HG02870 (cell line): ENCODE results near the gene HOMER3.
"Not testable (repeated sequence)": the region's sequence is repeated elsewhere in the genome, so short reads cannot be mapped to it uniquely, and the experiment has no call there.

ENCODE experiments used
- ATAC-seq: cut with Tn5 transposase; IDR thresholded peaks from one replicate; pipeline ENCODE4 v1.9.1; 2021; ENCODE audit warnings: mild to moderate bottlenecking, moderate library complexity; ENCODE audit not compliant: unreplicated experiment

Gene HOMER3

DNA sequence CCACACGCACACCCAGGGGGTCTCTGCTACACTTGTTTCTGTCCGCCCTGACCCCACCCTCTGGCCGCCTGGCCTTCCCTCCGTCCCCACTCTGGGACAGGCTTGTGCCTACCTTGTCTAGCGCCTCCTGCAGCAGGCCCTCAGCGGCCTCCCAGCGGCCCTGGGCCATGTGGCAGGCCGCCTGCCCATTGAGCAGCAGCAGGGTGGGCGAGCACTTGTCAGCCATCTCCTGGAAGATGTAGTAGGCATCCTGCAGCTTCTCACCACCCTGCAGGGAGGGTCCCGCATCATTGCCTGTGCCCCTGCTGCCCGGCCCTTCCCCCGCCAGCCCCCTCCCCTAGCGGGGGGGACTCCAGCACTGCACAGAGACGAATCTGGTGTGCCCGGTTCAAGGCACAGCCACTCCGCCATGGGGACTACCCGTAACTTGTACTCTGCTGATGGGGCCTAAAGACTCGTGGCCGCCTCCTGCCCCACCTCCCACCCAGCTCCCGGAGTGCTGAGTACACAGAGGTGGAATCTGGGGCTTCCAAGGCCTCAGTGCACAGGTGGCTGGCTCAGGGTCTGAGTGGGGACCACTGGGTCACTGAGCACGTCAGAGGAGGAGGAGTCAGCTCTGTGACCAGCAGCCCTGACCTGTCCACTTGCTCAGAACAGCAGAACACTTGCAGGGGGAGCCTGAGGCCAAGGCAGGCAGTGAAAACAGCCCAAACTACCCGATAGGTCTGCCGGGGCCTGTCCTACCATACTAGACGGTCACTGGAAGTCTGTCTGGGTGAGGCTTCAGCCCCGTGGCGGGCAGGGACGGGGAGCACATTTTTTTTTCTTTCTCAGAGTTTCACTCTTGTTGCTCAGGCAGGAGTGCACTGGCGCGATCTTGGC, 37.6 kb downstream of the HOMER3 start:
- no peak for ATAC-seq

DNA sequence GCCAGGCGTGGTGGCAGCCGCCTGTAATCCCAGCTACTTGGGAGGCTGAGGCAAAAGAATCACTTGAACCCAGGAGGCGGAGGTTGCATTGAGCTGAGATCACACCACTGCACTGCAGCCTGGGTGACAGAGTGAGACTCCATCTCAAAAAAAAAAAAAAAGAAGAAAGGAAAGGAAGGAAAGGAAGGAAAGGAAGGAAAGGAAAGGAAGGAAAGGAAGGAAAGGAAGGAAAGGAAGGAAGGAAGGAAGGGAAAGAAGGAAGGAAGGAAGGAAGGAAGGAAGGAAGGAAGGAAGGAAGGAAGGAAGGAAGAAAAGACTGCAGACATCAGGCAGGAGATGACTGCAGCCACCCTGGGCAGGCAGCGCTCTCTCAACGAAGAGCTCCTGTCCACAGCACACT, 38.5 kb downstream of the HOMER3 start:
- not testable (repeated sequence) for ATAC-seq

DNA sequence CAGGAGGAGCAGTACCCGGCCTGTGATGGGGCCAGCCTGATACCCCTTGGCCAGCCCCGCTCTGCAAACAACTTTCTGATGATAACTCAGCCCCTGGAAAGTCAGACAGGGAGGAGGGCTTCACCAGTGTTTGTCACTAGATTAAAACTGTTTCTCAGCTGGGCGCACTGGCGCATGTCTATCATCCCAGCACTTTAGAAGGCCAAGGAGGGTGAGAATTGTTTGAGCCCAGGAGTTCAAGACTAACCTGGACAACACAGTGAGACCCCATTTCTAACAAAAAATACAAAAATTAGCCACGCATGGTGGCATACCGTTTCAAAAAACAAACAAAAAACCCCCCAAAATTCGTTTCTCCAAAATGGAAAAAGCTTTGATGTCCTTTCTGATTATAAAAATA, 39.5 kb downstream of the HOMER3 start:
- no peak for ATAC-seq

DNA sequence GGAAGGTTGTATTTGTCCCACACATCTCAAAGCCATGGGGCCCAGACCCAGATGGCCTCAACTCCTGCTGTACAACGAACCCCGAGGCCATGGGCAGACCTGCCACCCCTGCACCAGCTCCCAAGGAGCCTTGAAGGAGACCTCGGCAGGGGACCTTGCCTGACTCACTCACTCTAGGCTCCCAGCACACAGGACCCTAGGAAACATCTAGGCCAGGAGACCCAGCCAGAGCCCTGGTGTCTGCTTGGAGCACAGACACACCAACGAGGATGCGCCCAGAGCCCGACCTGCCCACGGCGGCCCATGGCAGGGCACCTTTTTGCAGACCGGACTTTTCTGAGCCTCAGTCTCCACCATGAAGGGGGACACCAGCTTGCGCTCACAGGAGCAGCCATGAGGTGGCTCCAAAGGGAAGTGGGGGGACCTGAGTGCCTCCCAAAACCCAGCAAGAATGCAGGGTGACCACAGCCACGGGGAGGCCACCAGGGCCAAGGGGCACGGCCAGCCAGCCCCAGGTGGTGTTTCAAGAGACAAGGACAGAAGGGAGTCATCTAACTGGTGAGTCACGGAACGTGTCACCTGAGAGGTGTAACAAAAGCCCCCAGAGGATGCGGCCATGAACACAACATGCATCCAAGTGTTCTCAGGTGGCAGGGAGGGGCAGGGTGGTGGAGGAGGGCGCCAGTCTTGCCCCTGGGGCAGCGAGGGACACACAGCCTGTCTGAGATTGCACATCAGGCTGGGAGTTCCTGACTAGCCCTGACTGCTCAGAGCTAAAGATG, 40.1 kb downstream of the HOMER3 start:
- ATAC-seq = no peak

DNA sequence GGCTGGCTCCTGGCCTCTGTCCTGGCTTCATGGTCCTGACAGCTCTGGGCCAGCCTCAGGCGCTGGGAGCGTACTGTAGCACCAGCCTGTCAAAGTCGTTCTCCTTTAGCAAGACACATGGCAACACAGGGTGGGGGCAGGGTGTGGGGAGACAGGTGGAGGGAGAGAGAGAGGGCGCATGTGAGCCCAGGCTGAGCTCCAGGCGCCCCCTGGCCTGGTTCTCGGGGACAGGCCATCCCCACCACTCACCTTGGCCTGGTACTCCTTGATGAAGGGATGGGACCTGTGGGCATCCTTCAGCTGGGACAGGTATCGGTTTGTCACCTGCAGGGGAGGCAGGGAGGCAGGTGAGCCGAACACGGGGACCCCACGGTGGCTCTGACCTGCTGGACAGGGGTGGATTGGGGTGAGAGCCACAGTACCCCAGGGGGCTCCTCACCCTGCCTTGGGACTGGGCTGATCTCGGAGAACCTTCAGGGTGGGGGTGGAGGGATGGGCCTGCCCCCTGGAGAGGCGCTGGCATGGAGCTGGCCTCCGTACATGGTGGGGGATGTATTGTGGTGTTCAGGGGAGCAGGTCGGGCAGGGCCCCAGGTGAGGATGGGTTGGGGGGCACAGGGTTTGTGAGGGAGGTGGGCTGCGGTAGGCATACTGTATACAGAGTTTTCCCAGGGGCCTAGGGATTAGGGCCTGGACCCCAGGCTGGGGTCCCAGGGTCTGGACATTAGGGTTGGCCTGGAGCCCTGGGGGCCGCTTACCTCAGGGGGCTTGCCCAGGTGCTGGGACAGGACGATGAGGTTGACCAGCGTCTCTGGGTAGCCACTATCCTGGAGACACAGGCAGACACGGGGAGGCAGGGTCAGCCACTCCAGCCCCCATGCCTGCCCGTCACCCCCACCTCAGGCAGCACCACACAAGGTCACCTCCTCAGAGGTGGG, 41.1 kb downstream of the HOMER3 start:
- ATAC-seq = no peak

DNA sequence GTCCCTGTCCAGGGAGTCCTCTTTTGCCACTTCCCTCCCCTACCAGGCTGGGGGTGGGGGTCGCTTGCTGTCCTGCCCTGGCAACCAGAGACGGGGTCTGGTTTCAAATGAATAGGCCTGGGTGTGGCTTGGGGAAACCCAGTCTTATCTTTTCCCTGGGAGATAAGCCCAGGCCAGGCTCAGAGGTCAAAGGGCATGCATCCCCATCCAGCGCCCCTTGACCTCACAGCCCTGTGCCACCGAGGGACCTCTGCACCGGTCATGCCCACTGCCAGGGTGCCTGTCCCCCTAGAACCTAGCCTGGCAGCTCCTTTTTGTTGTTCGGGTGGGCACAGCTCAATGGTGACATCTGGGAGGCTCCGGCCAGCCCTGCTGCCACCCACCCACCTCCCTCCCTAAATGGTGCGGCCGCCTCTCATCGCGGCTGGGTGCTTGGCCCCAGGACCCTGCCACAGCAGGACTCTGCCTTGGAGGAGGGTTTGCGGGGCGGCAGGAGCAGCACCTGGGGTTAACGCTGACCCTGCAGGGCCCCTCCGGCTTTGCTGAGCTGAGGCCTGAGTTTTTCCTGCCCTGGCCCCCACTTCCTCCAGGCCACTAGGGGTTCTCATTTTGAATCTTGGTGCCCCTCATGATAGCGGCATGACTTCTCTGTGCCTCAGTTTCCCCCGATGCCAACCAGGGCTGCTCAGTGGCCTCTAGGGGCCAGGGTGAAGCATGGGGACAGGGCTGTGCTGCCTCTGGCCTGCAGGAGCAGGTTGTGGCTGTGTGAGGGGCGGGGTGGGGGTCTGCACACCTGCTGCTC, 42.2 kb downstream of the HOMER3 start:
- no peak for ATAC-seq

DNA sequence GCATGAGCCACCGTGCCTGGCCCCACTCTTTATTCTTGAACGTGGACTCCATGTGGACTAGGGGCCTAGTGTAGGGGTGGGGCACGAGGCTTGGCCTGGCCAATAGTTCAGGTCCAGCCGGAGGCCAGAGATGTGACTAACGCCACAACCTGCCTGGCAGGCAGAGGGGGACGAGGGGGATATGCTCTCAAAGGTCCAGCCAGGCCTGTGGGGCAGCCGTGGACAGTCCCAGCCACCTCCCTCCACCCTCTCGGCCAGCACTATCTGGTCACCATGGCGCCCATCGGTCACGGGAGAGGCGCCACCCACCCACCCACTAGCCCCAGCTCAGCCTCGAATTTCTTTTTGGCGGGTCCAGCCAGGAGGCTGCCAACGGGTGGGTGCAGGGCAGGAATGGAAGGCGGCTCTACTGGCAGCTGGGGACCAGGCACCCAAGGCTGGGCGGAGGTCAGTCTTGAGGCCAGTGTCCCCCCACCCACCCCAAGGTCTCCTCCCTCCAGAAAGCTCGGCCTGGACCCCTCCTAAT, 42.9 kb downstream of the HOMER3 start:
- ATAC-seq = no peak

DNA sequence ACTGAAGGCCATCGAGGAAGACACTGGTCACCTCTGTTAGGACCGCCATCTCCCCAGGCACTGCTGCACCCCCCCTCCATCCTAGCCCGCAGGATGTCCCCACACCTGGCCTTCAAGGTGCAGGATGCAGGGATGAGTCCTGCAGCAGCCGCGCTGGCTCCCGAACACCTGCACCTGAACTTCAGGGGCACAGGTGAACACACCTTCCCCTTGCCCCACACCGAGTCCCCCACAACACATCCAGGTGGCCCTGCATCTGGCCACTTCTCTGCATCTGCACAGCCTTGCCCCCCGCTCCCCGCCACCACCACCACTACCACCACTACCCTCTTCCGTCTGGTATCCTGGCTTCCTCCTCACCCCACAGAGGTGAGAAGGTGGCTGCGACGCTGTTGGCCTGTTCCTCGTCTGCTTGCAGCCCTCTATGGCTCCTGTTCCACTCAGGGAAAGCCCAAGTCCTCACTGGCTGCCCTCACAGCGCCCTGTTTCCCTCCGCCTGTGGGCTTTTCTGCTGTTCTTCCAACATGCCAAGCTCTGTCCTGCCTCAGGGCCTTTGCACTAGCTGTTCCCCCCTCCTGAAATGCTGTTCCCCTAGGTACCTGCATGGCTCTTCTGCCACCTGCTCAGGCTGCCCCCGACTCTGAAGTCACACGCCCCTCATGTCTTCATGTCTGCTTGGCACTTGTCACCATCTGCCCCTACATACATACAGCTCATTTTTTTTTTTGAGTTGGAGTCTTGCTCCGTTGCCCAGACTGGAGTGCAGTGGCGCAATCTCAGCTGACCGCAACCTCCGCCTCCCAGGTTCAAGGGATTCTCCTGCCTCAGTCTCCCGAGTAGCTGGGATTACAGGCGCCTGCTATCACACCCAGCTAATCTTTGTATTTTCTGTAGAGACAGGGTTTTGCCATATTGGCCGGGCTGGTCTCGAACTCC, 43.7 kb downstream of the HOMER3 start:
- ATAC-seq = no peak

DNA sequence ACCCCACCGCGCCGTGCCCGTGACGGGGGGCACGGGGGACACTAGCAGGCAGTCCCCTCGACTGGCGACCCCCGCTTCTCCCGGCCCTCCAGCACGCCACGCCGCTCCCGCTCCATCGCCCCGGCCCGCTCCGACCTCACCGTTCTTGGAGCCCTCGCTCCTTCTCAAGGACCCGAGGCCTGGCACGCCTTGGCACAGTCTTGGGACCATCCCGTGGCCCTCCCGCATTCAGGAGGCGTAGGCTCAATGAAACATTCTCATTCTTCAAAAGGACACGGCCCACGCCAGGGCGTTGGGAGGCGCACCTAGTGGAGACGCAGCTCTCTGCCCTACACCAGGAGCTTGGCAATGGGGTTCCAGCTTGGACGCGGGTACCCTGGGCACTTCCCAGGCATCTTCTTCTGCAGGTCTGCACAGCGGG, 44.6 kb downstream of the HOMER3 start:
- no peak for ATAC-seq

DNA sequence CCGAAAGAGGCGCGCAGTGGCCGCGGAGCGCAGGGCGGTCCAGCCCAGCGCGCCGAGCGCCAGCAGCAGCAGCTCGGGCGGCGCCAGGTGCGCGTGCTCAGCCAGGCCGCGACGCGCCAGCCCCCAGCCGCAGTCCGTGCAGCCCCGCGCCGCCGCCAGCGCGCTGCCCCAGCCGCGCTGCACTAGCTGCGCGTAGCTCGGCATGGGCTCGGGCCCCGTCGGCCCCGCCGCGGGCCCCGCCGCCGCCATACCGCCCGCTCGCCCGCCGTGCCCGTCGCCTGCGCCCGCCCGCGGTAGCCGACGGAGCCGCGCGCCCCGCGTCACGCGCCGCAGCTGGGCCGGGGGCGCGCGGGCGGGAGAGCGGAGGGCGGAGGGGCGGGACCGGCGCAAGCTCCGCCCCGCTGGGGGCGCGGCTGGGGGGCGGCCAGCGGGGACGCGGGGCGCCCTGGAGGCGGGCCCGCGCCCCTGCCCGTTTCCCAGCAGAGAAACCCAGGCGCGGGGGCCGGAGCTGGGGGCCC, 45.1 kb downstream of the HOMER3 start, which contains the start of gene CERS1:
Gene CERS1, minus strand, starts transcription at position 335 of the 518 bp plus-strand sequence. Its CDS starts 86 bp downstream, at position 249.
- no peak for ATAC-seq

DNA sequence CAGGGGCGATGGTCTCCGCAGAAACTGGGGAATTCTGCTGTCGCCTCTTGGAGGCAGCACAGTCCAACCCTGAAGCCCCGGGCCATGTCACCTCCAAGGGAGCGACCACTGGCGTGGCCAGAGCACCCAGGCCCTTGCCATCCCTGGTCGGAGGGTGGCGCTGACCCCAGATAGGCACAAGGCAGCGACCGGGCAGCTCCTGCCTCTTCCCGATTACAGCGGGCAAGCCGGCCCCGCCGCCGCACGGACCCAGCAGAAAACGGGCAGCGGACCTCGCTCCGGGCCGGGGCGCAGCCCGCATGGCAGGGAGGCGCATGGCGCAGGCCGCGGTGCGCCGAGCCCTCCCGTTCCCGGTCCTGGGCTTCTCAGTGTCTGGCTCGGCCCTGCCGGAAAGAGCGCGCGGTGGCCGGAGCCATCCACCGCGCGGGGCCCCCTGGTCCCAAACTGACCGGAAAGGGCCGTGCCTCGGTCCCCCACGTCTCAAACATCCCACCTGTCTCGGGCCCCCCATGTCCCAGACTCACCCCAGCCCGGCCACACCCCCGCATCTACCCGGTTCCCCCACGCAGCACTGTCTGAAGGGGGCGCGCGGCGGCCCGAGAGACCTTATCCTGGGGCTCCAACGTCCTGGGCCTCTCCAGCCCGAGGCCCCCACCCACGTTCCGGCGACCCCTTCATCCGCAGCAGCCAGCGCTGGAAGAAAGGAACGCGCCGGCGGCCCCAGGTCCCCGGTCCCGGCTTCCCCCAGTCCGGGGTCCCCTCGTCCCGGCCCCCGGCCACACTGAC, 45.8 kb downstream of the HOMER3 start:
- ATAC-seq = no peak

DNA sequence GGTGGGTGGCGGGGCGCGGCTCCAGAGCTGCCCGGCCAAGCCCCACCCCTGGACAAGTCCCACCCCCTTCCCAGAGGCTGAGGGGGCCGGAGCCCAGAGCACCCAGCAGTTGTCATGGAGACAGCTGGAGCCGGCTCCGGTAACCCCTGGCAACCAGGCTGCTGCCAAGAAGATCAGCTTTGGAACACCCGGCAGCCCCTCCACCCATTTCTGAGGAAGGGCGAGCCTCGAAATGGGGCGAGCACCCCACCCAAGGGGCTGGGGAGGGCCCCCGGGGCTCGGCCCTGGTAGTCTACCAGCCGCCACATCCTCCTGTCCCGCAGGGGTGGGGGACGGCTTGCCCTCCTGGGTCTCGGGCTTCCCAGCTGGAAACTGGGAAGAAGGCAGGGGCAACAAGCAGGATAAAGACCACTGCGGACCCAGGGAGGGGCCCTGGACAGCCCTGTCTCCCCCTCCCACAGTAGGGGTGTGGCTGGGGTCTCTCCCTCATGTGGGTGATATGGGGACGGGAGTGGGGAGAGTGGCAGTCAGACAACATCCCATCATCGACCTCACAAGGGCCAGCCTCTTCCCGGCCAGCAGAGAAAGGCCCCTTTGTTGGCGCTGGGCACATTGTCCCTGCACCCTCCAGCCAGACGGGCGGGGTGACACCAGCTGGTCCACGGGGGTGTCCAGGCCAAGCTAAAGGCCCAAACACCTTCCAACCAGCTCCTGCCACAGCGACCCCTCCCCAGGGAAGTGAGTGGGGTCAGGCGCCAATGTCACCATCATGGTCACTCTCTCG, 46.6 kb downstream of the HOMER3 start:
- no peak for ATAC-seq

DNA sequence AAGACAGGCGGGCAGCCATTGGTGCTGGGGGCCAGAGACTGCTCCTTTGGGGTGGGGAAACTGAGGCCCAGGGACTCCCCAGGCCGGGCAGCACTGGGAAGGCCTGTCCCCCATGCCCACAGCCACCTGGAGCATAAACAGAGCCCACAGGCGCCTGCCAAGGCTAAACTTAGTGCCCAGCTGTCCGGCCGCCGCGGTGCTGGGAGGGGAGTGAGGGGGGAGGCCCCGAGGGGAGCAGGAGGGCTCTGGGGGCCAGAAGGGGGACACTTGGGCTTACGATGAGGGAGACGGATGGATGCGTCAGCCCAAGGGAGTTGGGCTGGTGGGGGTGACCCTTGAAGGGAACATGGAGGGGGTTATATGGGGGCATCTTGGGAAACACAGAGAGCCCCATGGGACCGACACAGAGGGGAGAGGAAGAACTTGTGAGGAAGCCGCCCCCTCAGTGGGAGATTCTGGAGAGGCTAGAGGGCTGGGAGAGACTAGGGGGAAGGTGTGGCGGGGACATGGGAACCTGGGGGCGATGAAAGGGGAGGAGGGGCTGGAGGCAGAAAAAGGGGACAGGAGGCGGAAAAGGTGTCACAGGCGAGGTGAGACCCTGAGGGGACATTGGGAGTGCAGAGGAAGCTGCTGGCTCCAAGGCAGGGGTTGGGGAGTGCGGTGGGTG, 47.3 kb downstream of the HOMER3 start:
- ATAC-seq = no peak

DNA sequence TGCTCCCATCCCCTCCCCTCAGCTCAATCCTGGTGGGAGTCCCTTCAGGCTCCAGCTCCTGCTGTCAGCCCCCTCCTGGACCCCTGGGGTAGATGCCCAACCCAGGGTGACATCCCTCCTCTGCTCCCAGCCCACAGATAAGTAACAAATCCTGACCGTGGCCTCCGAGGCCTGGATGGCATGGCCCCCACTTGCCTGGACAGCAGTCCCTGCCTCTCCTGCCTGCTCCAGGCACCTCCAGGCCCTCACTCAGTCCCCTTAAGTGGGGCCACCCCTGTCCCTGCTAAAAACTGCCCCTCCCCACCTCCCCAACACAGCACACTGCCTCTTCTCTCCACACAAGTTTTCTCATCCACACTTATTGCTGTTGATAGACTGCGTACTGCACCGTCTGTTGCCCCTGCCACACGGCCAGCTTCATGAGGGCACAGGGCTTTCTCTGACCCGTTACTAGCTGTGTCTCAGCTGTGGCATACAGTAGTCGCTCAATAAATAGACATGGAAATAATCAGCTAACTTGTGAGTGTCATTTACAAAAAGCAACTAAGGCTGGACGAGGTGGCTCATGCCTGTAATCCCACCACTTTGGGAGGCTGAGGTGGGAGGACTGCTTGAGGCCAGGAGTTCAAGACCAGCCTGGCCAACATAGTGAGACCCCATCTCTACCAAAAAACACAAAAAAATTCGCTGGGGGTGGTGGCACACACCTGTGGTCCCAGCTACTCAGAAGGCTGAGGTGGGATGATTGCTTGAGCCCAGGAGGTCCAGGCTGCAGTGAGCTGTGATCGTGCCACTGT, 50.9 kb downstream of the HOMER3 start:
- no peak for ATAC-seq

DNA sequence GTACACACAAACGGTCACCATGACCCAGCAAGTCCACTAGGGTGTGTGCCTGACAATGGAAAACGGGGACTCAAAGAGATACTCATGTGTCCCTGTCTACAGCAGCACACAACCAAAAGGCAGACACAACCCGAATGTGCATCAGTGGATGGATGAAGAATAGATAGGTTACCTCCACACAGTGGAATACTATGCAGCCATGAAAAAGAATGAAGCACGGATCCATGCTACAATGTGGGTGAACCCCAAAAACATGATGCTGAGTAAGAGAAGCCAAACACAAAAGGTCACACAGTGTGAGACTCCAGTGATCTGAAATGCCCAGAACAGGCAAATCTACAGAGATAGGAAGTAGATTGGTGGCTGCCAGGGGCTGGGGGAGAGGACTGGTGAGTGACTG, 54.0 kb downstream of the HOMER3 start:
- no peak for ATAC-seq
